ENCODE measurements around the gene MEIOSIN.

DNA sequence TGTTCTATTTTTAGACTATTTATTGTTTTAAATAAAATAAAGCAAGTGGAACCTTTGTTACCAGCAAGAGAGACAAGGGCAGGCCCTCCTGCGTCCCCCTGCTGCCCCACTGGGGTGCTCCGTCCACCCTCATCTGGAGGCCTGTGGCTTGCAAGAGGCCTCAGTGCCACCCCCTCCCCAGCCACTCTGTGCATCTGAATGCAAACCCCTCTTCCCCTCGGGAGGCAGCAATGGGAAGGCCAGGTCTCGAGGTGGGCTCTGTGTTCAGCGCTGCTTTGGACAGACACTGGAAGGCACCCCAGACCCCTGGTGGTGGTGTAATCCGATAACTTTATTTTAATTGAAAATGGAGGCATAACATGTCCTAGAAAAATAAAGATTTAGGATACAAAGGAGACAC is 31.2 kb downstream of the MEIOSIN start:
- no peak for TF ChIP-seq EP300 (IDR thresholded peaks at IDR 0.05; ENCODE audit: borderline replicate concordance in 1 of 2, low read depth in 1 of 2, low read length in 1 of 2)
- TF ChIP-seq, protein P1, sequence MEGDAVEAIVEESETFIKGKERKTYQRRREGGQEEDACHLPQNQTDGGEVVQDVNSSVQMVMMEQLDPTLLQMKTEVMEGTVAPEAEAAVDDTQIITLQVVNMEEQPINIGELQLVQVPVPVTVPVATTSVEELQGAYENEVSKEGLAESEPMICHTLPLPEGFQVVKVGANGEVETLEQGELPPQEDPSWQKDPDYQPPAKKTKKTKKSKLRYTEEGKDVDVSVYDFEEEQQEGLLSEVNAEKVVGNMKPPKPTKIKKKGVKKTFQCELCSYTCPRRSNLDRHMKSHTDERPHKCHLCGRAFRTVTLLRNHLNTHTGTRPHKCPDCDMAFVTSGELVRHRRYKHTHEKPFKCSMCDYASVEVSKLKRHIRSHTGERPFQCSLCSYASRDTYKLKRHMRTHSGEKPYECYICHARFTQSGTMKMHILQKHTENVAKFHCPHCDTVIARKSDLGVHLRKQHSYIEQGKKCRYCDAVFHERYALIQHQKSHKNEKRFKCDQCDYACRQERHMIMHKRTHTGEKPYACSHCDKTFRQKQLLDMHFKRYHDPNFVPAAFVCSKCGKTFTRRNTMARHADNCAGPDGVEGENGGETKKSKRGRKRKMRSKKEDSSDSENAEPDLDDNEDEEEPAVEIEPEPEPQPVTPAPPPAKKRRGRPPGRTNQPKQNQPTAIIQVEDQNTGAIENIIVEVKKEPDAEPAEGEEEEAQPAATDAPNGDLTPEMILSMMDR (IDR thresholded peaks at IDR 0.05) = no peak
- no peak for TF ChIP-seq FOXM1 (IDR thresholded peaks at IDR 0.05; ENCODE audit: low read depth)
- TF ChIP-seq GABPA (IDR thresholded peaks at IDR 0.05; ENCODE audit: low read depth) = no peak
- no peak for TF ChIP-seq POLR2AphosphoS5 (IDR thresholded peaks at IDR 0.05; ENCODE audit: low read depth, low read length)
- no peak for TF ChIP-seq SIN3A (IDR thresholded peaks at IDR 0.05; ENCODE audit: borderline replicate concordance, low read depth, low read length)
- no peak for TF ChIP-seq RAD21 (IDR thresholded peaks at IDR 0.05; ENCODE audit: low read length)
- no peak for TF ChIP-seq NRF1 (IDR thresholded peaks at IDR 0.05; ENCODE audit: low read depth, low read length)
- no peak for TF ChIP-seq ELF1 (IDR thresholded peaks at IDR 0.05)
- TF ChIP-seq CHD2 (IDR thresholded peaks at IDR 0.05; ENCODE audit: low read length, partially characterized antibody) = no peak
- TF ChIP-seq EZH2phosphoT487 (IDR thresholded peaks at IDR 0.05; ENCODE audit: borderline replicate concordance, low read depth) = no peak
- TF ChIP-seq FOSL2 (IDR thresholded peaks at IDR 0.05; ENCODE audit: borderline replicate concordance, low read depth) = no peak
- no peak for TF ChIP-seq RCOR1 (IDR thresholded peaks at IDR 0.05; ENCODE audit: low read length)

Measured in SK-N-SH (cell line).